GM12878 (cell line): ENCODE results near the gene DNAJC18. TPM values are rescaled to one million over a fixed set of nuclear protein-coding genes. Genes with fewer than 3 reads are reported as not detected.
A peak's percentile ranks its signal among the peaks of the same experiment; 100 is the strongest.

Experiments
- BACH1 ChIP-seq: fragments of 450-650 bp; IDR thresholded peaks from 2 replicates; pipeline ENCODE4 v1.6.1; 2017; ENCODE audit warnings: mild to moderate bottlenecking, borderline replicate concordance
- CREM ChIP-seq: IDR thresholded peaks from 2 replicates; pipeline ENCODE4 v1.6.1; 2014; ENCODE audit warnings: antibody characterized with exemption, low read depth
- GATAD2B ChIP-seq: fragments of 450-650 bp; conservative IDR thresholded peaks from 2 replicates; pipeline ENCODE4 v1.6.1; 2017; ENCODE audit warnings: low read depth, mild to moderate bottlenecking, moderate library complexity
- HDAC2 ChIP-seq: fragments of 200-600 bp; sonication (generic); IDR thresholded peaks from 2 replicates; pipeline ENCODE4 v1.6.1; 2017
- IKZF2 ChIP-seq, 2 experiments: fragments of 450-650 bp; IDR thresholded peaks; 2 replicates each; pipeline ENCODE4 v1.6.1; 2017; ENCODE audit warnings: mild to moderate bottlenecking in 2 of 2, moderate library complexity in 2 of 2
- KLF5 ChIP-seq: fragments of 450-650 bp; IDR thresholded peaks from 2 replicates; pipeline ENCODE4 v1.6.1; 2014; ENCODE audit warnings: mild to moderate bottlenecking; ENCODE audit not compliant: partially characterized antibody
- MTA2 ChIP-seq: fragments of 450-650 bp; IDR thresholded peaks from 2 replicates; pipeline ENCODE4 v1.6.1; 2016; ENCODE audit warnings: low read depth, mild to moderate bottlenecking, moderate library complexity
- NBN ChIP-seq: fragments of 450-650 bp; IDR thresholded peaks from 2 replicates; pipeline ENCODE4 v1.6.1; 2016
- NFYB ChIP-seq: IDR thresholded peaks from 2 replicates; pipeline ENCODE4 v1.6.1; 2011; ENCODE audit warnings: low read depth, mild to moderate bottlenecking, low read length, improper control_type of control experiment, moderate library complexity; ENCODE audit not compliant: insufficient read depth
- PML ChIP-seq: IDR thresholded peaks from 2 replicates; pipeline ENCODE4 v1.6.1; 2012; ENCODE audit warnings: low read length, inconsistent platforms
- POLR2AphosphoS5 ChIP-seq: IDR thresholded peaks from 2 replicates; pipeline ENCODE4 v1.6.1; 2011; ENCODE audit warnings: mild to moderate bottlenecking, low read length, inconsistent platforms
- RELB ChIP-seq: fragments of 450-650 bp; IDR thresholded peaks from 2 replicates; pipeline ENCODE4 v1.6.1; 2017; ENCODE audit warnings: low read depth, mild to moderate bottlenecking, moderate library complexity
- ZBED1 ChIP-seq: IDR thresholded peaks from 2 replicates; pipeline ENCODE4 v1.6.1; 2016; ENCODE audit warnings: borderline replicate concordance
- ZNF207 ChIP-seq: fragments of 450-650 bp; IDR thresholded peaks from 2 replicates; pipeline ENCODE4 v1.6.1; 2014; ENCODE audit warnings: antibody characterized with exemption, mild to moderate bottlenecking, borderline replicate concordance
- ZNF217 ChIP-seq: fragments of 450-650 bp; IDR thresholded peaks from 2 replicates; pipeline ENCODE4 v1.6.1; 2017; ENCODE audit warnings: antibody characterized with exemption, mild to moderate bottlenecking
- ZNF274 ChIP-seq: IDR thresholded peaks from one replicate; pipeline ENCODE4 v1.8.0; 2011; ENCODE audit not compliant: insufficient read length, insufficient read depth
- polyA plus RNA-seq, 11 experiments: library from polyadenylated mRNA; depleted of rRNA in 4 of 11; unstranded in 6 of 11; stranded (reverse) in 5 of 11; fragments of >200 nt; fragmentation: Nextera tagmentation in 4 of 11; fragmentation: Illumina TruSeq in 1 of 11; extraction: Ambion mirVana in 4 of 11; extraction: Trizol in 1 of 11; gene quantifications; 1 replicate in 1 of 11; 2 replicates in 10 of 11; pipeline versions ENCODE4 v1.2.1 to v1.2.3, GENCODE V29; 2011 to 2016; ENCODE audit warnings: inconsistent platforms in 2 of 11, missing spikeins in 2 of 11, low read depth in 1 of 11
- total RNA-seq, 4 experiments: library from RNA; depleted of rRNA in 3 of 4; stranded (reverse); fragments of >200 nt in 3 of 4; fragmentation: Illumina TruSeq in 1 of 4; extraction: Trizol in 1 of 4; gene quantifications; 2 replicates each; pipeline versions ENCODE4 v1.2.1 to v1.2.3, GENCODE V29; 2013 to 2021
- TF ChIP-seq, protein P1 (sequence below): fragments of 450-650 bp; IDR thresholded peaks from 2 replicates; pipeline ENCODE4 v1.6.1; 2016; ENCODE audit warnings: mild to moderate bottlenecking

DNAJC18 gene
- total and polyA plus RNA-seq, 10 of the 15 experiments (the other 5 are each of a cell fraction or from before 2014, with no cell fraction given): 6.4 to 26.7 (median 17.7) TPM

DNA sequence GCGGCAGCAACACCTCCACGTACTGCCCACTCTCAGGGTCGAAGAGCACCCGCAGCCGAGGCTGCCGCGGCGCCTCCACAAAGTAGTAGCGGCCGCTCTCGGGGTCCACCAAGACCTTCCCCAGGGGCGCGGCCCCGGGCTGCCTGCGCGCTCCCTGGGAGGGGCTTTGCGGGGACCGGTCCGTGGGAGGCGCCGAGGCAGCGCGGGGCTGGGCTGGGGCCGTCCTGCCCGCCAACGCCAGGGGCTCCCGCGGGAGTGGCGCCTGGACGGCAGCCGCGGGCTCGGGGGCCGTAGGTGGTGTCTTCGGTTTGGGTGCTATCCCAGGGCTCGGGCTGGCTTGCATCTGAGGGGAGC, 47.0 kb downstream of the DNAJC18 start (continued):
- TF ChIP-seq ZNF207: 0 out of 2 replicates have a peak, but pooled peaks have one; percentile 46
- no peak for TF ChIP-seq RELB
- peak; percentile 73; the same call in 1 of the 2 replicates for TF ChIP-seq GATAD2B
- no peak for TF ChIP-seq CREM
- no peak for TF ChIP-seq PML
- TF ChIP-seq NFYB: no peak
- TF ChIP-seq IKZF2 (IDR thresholded peaks at IDR 0.05): no peak
- TF ChIP-seq MTA2: no peak
- TF ChIP-seq, protein P1, sequence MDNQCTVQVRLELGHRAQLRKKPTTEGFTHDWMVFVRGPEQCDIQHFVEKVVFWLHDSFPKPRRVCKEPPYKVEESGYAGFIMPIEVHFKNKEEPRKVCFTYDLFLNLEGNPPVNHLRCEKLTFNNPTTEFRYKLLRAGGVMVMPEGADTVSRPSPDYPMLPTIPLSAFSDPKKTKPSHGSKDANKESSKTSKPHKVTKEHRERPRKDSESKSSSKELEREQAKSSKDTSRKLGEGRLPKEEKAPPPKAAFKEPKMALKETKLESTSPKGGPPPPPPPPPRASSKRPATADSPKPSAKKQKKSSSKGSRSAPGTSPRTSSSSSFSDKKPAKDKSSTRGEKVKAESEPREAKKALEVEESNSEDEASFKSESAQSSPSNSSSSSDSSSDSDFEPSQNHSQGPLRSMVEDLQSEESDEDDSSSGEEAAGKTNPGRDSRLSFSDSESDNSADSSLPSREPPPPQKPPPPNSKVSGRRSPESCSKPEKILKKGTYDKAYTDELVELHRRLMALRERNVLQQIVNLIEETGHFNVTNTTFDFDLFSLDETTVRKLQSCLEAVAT: no peak
- no peak for TF ChIP-seq NBN
- no peak for TF ChIP-seq POLR2AphosphoS5
- peak; percentile 82 for TF ChIP-seq BACH1
- no peak for TF ChIP-seq ZBED1
- TF ChIP-seq ZNF217: peak; percentile 49; the same call in 1 of the 2 replicates
- TF ChIP-seq HDAC2: no peak
- peak; percentile 63 for TF ChIP-seq KLF5
- TF ChIP-seq ZNF274: no peak
